Pulmonary artery endothelial cell (primary cell): ENCODE measurements around the gene UACA. TPM values are rescaled to one million over a fixed set of nuclear protein-coding genes. Genes with fewer than 3 reads are reported as not detected.

Source experiments
- total RNA-seq: library from RNA; depleted of rRNA; stranded (reverse); fragments of >200 nt; gene quantifications from 2 replicates; pipeline ENCODE4 v1.2.3, GENCODE V29; 2014

UACA gene
- total RNA-seq, 1 donor from 2014 or later: 84.9 TPM

Other genes starting within 250 kb of the UACA start
- gene LARP6, start 90.6 kb upstream of the UACA start, total RNA-seq: 11.4 and 23.9 TPM in 2 replicates
- 1.2 and 3.3 TPM in 2 replicates for gene THAP10, start 128.9 kb upstream of the UACA start, total RNA-seq
- gene LRRC49, start 129.3 kb upstream of the UACA start, total RNA-seq: 5.6 and 6.1 TPM in 2 replicates